Activated T-helper 9 cell treated with anti-CD3 and anti-CD28 coated beads, Interleukin-2, amount 50 U/mL, for 16 hours (primary cell): ENCODE results near the gene DNAJA4.

Source experiments
- DNase-seq: peaks from one replicate; pipeline ENCODE4 v3.0.0-alpha.2; 2020; ENCODE audit warnings: low read depth

DNAJA4 gene

GRCh38 chr15:78264304-78265136, at the start of gene DNAJA4:
Gene DNAJA4, plus strand, starts transcription at chr15:78264562. Its CDS starts 202 bp downstream, at chr15:78264764.
- peak; percentile 44 for DNase-seq

- DNase-seq: no peak
These were observed 47.9 kb upstream of the DNAJA4 start for GRCh38 chr15:78216276-78217104.

GRCh38 chr15:78220713-78221112, 43.6 kb upstream of the DNAJA4 start:
- DNase-seq: no peak

GRCh38 chr15:78222745-78223395, 41.5 kb upstream of the DNAJA4 start:
- DNase-seq: no peak

GRCh38 chr15:78223396-78224022, 40.9 kb upstream of the DNAJA4 start:
- no peak for DNase-seq

GRCh38 chr15:78224023-78224411, 40.3 kb upstream of the DNAJA4 start:
- DNase-seq: no peak

- DNase-seq: no peak
These were observed 38.4 kb upstream of the DNAJA4 start for GRCh38 chr15:78225783-78226541.

- no peak for DNase-seq
These were observed 35.9 kb upstream of the DNAJA4 start for GRCh38 chr15:78228356-78228996.

GRCh38 chr15:78229431-78230406, 34.6 kb upstream of the DNAJA4 start:
- no peak for DNase-seq

GRCh38 chr15:78232951-78233350, 31.4 kb upstream of the DNAJA4 start:
- no peak for DNase-seq

- no peak for DNase-seq
These were observed 30.9 kb upstream of the DNAJA4 start for GRCh38 chr15:78233496-78233895.

GRCh38 chr15:78234515-78235040, 29.8 kb upstream of the DNAJA4 start, which contains the start of gene ACSBG1:
Gene ACSBG1, minus strand, starts transcription at chr15:78234565. Its CDS starts 64 bp downstream, at chr15:78234501.
- no peak for DNase-seq

- DNase-seq: no peak
These were observed 27.9 kb upstream of the DNAJA4 start for GRCh38 chr15:78236491-78236890.

GRCh38 chr15:78237146-78237545, 27.2 kb upstream of the DNAJA4 start:
- no peak for DNase-seq

GRCh38 chr15:78239811-78240210, 24.6 kb upstream of the DNAJA4 start:
- DNase-seq: no peak

GRCh38 chr15:78241017-78241416, 23.3 kb upstream of the DNAJA4 start:
- peak; percentile 70 for DNase-seq

GRCh38 chr15:78242128-78242527, 22.2 kb upstream of the DNAJA4 start:
- DNase-seq: no peak

- DNase-seq: no peak
These were observed 21.3 kb upstream of the DNAJA4 start for GRCh38 chr15:78243058-78243457.

- no peak for DNase-seq
These were observed 20.8 kb upstream of the DNAJA4 start for GRCh38 chr15:78243491-78243941.
